Loucy (cell line): ENCODE data around the gene SH2D3C.

ENCODE experiments used
- CTCF ChIP-seq: fragments of 200-600 bp; sonication (generic); conservative IDR thresholded peaks from 2 replicates; pipeline ENCODE4 v1.5.1; 2014; ENCODE audit warnings: mild to moderate bottlenecking, antibody characterized with exemption, low read length
- EZH2phosphoT487 ChIP-seq: fragments of 200-600 bp; IDR thresholded peaks from 2 replicates; pipeline ENCODE4 v1.6.1; 2018; ENCODE audit warnings: antibody characterized with exemption, mild to moderate bottlenecking, moderate library complexity, borderline replicate concordance

GRCh38 chr9:127700140-127700539, 78.3 kb downstream of the SH2D3C start:
- TF ChIP-seq CTCF (no peak), EZH2phosphoT487 (no peak)
